Hematopoietic multipotent progenitor cell (in vitro differentiated cells): ENCODE data around the gene HAS3. TPM values are rescaled to one million over a fixed set of nuclear protein-coding genes. Genes with fewer than 3 reads are reported as not detected.
"Not testable (repeated sequence)": the region's sequence is repeated elsewhere in the genome, so short reads cannot be mapped to it uniquely, and the experiment has no call there.

Experiments
- DNase-seq, 3 donors: peaks; one replicate each; pipeline ENCODE4 v3.0.0-alpha.2; 2011 to 2015; ENCODE audit warnings: low read depth in 2 of 3, low spot score in 2 of 3
- total RNA-seq: library from RNA; depleted of rRNA; stranded (reverse); fragments of >200 nt; gene quantifications from one replicate; pipeline ENCODE4 v1.2.3, GENCODE V29; 2012

Gene HAS3
- total RNA-seq, 1 donor: 0.81 TPM

DNA sequence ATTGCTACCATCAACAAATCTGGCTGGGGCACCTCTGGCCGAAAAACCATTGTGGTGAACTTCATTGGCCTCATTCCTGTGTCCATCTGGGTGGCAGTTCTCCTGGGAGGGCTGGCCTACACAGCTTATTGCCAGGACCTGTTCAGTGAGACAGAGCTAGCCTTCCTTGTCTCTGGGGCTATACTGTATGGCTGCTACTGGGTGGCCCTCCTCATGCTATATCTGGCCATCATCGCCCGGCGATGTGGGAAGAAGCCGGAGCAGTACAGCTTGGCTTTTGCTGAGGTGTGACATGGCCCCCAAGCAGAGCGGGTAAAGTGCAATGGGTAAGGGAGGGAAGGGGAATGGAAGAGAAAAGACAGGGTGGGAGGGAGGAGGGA is 9.5 kb downstream of the HAS3 start:
- no peak for DNase-seq

DNA sequence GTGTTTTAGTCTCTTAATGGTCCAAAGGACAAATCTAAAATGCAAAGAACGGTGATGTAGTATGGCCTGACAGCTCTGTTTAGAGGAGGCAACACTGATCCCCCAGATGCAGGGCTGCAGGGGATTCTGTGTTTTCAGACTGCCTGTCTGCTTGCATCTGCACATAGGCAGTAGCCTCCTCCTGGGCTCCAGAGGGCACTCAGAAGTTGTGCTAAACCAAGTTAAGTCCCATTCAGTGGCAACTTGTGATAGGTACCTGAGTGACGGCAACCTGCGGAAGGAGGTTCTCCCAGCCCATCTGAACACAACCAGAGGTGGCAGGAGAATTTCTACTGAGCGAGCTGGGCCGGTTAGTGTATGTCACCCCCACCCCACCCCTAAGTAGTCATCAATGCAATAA is 9.9 kb downstream of the HAS3 start:
- DNase-seq: no peak

DNA sequence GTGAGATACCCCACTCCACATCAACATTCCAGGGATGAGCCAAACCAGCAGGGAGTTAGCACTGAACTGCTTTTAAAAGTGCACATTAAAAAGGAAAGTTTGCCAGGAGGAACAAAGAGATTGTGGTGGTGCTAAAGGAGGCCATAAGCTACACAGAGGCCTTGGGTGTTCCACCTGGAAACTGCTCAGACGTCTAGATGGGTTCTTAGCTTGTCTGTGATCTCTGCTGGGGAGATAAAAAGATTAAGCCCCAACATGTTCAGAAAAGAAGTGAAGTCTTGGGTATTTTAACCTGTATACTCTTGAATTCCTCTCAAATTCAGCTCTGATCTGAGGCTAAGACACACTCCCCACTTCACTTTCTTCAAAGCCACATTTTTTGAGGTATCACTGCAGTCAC is 10.4 kb downstream of the HAS3 start:
- DNase-seq: no peak

DNA sequence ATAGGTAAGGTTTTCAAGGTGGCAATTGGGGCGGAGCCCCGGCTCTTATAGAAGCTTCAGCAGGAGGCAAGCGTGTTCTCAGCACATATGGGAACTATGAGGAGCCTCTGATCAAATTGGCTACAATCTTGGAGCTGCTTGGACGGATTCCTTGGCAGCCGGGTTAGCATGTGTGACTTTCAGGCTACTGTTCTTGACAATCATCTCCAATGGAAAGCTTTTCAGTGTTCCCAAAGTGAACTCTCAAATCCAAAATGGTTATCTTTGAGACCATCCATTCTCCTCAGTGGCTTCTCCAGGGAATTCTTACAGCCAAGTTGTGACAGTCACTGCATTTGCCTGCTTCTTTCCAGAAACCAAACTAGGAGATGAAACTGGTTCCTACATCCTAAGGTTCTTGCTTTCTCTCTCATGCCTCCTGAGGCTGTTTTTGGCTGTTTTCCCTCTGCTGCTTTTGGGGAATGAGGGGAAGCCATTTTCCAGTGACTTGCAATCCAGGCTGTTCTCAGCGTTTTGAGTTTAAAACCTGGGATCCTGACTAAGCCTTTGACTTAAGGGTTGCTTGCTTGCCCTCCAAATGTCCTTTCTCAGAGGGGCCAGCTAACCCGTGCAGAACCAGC is 10.9 kb downstream of the HAS3 start:
- no peak for DNase-seq

DNA sequence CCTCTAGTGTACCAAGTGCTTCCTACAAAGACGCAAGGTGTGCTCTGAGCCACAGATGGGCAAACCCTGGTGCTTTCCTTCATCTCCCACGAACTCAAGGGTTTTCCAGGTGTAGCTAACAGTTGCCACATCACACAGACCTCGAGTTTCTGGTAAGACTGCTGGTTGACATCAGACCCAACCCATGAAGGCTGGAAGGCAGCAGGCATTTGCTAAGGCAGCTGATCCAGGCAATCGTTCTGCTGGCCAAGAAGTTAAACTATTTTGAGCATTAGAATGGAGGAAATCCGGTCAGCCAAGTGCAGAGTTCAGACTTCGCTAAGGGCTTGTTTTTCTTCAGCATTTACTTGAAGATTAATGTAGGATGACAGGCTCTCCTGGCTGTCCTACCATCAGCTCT is 11.5 kb downstream of the HAS3 start:
- no peak for DNase-seq

DNA sequence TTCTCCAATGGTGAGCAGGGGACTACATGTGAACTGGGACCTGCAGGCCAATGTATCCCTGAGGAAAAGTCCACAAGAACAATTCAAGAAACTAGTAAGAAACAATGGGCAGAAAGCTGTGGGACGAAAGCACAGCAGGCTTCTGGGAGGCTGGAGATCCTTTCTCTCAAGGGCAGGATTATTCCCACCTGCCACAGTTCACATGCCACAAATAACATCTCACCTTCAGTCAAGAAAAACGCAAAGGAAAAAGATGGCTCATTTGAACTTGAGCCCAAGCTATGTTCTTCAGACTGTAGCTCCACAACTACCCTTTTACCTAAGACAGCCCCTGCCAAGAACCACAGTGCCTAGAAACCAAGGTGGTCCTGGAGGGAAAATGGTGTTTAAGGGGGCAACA is 13.0 kb downstream of the HAS3 start:
- DNase-seq: no peak

DNA sequence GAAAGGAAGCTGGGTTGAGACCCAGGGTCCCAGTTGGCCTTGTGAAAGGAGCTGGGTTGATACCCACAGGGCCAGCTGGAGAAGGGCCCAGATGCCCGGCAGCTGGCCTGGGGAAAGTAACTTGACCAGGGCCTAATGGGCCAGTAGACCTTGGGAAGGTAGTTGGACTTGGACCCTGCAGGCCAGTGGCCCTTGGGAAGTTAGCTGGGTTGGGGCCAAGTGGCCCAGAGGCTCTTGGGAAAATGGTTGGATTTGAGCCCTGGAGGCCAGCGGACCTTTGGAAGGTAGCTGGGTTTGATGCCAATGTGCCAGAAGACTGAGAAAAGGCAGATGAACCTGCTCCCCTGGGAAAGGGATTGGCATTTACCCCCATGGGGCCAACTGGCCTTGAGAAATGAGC is 13.5 kb downstream of the HAS3 start:
- DNase-seq: no peak

DNA sequence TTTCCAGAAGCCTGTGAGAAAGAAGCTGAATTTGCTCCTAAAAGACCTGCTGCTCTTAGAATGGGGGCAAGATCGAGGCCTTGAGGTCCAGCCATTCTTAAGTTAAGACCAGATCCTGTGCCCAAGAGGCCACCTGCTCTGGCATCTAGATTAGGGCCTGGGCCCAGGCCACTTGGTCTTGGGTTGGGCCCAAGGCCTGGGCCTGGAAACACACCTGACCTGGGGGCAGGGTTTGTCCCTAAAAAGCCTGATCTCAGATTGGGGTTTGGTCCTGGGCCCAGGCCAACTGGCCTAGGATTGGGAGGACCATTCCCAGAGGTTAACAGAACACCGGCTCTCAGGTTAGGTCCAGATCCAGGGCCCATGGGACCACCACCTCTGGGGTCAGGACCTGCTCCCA is 14.1 kb downstream of the HAS3 start:
- no peak for DNase-seq

DNA sequence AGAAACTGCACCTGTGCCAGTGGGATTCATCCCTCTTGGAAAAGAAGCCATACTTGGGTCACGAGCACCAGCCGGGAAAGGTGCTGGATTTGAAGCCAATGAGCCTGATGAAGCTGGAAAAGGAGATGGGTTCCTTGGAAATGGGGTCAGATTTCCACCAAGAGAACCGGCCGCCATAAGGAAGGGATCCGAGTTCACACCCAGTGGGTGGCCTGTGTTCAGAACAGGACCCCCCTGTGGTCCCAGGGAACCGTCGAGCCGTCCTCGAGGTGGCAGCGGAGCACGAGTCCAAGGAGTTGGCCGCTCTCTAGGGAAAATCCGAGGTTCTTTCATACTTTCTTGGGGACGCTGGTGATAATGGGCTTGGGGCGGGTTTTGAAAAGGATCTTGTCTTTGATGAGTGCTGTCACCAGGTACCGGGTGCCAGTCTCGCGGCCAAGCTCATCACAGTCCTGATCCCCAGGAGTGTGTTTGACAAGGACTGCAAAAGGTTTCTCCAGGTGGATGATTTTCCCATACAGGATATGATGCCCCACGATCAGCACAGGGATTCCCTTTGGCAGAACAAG is 14.7 kb downstream of the HAS3 start:
- no peak for DNase-seq

DNA sequence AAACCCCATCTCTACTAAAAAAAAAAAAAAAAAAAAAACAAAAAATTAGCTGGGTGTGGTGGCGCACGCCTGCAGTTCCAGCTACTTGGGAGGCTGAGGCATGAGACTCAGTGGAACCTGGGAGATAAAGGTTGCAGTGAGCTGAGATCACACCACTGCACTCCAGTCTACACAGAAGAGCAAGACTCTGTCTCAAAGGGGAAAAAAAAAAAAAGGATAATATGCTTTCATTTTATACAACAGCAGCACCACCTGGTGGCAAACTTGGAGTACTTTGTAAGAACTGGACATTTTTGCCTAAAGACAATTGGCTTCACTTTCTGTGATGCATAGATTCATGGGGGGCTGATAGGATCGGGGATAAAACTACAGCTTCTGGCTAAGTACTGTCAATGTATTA is 18.5 kb downstream of the HAS3 start:
- DNase-seq: peak; percentile 42 to 93 (median 75)

DNA sequence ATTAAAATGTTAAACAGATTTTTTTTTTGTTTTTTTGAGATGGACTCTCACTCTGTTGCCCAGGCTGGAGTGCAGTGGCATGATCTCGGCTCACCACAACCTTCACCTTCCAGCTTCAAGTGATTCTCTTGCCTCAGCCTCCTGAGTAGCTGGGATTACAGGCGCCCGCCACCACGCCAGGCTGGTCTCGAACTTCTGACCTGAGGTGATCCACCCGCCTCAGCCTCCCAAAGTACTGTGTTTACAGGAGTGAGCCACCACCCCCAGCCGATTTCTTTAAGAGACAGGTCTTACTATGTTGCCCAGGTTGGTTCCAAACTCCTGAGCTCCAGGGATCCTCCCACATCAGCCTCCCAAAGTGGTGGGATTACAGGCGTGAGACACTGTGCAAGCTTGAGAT is 19.0 kb downstream of the HAS3 start:
- DNase-seq: not testable (repeated sequence)

DNA sequence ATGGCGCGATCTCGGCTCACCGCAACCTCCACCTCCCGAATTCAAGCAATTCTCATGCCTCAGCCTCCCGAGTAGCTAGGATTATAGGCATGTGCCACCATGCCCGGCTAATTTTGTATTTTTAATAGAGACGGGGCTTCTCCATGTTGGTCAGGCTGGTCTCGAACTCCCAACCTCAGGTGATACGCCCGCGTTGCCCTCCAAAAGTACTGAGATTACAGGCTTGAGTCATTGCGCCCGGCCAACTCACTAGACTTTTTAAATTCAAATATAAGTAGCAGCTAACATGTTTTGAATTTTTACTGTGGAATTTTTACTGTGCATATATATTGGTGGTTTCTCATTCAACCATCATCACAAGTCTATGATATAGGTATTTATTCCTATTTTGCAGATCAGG is 19.5 kb downstream of the HAS3 start:
- not testable (repeated sequence) for DNase-seq

DNA sequence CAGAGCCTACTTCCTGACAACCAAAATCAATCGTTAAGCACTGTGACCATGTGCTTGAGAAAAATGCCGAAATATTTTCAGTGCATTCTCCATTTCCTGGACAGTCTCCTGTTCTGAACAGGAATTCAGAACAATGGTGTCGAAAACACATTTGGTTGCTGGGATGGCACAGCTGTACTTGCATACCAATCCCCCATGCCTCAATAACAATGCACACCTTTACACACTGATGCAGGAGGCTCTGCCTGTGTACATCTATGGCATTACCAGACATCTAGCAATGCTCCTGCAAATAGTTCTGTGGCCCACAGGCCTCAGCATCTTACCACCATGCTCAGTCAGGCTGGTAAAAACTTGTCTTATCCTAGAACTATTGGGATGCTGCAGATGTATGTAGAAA is 20.8 kb downstream of the HAS3 start:
- no peak for DNase-seq

DNA sequence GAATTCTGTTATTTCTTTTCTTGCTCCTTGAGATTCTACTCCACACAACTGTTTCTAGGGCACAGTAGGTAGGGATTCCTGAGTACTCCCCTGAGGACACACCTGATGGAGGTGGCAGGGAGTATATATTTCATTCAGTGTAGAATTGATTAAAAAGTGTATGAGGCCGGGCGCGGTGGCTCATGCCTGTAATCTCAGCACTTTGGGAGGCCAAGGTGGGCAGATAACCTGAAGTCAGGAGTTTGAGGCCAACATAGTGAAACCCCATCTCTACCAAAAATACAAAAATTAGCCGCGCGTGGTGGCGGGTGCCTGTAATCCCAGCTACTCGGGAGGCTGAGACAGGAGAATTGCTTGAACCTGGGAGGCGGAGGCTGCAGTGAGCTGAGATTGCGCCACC is 21.3 kb downstream of the HAS3 start:
- not testable (repeated sequence) for DNase-seq

DNA sequence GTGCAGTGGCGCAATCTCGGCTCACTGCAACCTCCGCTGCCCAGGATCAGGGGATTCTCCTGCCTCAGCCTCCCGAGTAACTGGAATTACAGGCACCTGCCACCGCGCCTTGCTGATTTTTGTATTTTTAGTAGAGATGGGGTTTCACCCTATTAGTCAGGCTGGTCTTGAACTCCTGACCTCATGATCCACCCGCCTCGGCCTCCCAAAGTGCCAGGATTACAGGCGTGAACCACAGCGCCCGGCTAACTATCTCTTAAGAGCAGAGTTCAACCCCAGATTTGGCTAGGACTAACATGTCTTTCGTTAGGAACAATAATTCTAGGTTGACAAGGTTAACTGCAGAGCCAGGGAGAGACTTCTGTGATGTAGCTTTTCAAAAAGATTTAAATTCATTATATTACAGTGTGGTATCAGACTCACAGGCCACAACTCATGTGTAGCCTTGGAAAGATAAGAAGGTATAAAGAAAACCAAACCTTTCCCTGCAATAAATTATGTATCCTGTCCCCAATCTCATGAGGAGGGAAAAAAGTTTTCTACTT is 22.6 kb downstream of the HAS3 start:
- DNase-seq: no peak

DNA sequence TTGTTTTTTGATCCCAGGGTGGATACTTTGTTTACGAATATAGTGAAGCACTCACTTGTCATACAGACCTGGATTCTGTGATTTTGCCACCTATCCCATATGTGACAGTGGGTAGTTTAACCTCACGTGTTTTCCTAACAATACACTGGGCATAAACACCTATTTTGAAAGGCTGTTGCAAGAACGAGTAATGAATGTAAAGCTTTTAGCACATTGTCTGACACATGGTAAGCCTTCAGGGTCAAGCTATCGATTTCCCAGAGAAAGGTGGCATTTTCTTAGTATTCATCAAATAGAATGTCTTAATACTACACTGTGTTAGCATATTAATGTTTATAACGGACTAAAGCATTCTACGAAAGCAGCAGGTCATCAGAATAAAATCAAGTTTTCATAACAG is 25.0 kb downstream of the HAS3 start:
- DNase-seq: no peak

DNA sequence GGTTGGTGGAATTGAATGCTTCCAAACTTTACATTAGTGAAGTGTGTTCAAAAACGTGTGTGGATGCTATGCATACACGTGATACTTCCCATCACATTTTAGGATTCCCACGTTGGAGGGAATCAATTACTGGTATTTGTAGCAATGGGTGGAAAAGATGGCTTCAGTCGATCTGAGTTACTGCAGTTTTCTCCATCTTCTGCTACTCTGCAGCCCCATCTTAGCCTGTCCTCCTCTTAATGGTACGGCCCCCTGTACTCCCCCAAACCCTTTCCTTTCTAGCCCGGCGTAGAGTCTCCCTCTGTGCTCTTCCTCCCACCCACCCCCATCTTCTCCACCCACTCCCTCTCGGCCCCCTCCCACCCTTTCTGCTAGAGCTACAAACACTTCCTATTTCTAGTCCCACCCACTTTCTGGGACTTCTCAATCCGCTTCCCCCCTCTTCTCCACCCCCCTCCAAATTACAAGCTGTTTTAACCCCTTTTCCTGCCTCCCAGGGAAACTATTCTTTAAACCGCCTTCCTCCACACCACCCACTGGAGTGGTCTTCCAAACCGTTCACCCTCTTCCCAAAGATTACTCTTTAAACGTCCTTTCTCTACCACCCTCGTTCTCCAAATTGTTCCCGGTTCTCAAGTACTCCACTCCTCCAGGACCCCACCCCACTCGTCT is 25.9 kb downstream of the HAS3 start:
- DNase-seq: peak in 2 of 3 donors; percentile 59 to 66

DNA sequence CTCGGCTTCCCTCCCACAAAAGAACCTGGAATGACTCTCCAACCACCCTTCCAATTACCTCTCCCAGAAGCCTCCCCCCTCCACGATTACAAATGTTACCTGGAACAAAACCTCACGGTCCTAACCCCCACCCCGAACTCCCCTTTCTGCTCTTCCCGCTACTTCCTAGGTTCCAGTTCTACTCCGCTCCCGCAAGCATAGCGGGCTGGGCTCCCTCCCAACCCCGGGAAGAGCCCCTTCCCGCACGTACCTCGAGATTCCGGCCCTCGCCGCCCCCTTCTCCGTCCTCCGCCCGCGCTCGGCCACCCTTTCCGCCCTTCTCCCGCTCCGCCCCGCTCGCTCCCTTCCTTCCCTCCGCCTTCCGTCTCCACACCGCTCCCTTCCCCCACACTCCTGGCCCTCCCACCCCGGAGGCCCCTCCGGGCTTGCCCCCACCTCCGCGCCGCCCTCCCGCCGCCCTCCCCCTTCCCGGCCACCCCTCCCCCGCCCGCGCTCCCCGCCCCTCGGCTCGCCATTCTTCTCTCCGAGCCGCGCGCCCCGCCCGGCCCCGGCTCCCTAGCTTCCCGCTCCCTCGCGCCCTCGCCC is 26.5 kb downstream of the HAS3 start:
- peak in 2 of 3 donors; percentile 68 to 77 for DNase-seq

DNA sequence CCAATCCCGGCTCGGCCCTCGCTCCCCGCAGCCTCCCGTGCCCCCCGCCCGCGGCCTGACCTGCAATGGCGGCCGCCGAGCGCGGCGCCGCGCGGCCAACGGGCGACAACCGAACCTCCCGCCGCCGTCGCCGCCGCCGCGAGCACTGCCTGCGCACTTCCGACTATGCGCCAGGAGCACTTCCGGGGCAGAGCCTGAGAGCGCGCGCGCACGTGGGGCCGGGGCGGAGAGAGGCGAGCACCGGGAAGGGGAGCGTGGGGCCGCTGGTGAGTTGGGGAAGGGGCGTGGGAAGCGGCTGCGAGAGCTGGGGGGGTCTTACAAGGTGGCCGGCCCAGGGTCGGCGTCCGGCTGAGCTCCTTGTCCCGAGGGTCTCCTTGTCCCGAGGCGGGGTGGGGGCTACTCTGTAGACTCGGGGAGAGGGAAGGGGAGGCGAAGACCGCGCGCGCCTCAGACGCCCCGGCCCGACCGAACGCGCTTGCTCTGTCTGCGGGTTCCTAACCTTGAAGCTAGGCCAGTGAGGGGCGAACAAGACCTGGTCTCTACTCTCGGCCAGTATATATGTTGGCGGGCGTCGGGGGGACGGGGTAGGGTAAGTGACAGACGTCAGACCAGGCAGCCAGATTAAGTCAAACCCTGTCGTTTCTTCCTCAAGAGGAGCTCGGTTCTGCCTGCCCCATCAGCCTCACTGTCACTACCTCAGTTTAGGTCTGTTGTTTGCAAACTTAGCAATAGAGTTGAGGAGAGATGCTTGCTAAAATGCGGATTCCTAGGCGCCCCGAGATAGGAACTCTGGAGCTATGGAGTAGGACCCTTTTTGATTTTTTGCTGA is 27.2 kb downstream of the HAS3 start, which contains the start of the genes CHTF8 and UTP4:
Gene CHTF8 (minus strand): TSS at position 165 of the 829 bp plus-strand sequence. CDS start 11,130 bp downstream, outside the sequence.
Gene UTP4 (plus strand): TSS at position 226 of the 829 bp plus-strand sequence. CDS start 811 bp downstream, outside the sequence.
- peak; percentile 74 to 90 (median 90) for DNase-seq

DNA sequence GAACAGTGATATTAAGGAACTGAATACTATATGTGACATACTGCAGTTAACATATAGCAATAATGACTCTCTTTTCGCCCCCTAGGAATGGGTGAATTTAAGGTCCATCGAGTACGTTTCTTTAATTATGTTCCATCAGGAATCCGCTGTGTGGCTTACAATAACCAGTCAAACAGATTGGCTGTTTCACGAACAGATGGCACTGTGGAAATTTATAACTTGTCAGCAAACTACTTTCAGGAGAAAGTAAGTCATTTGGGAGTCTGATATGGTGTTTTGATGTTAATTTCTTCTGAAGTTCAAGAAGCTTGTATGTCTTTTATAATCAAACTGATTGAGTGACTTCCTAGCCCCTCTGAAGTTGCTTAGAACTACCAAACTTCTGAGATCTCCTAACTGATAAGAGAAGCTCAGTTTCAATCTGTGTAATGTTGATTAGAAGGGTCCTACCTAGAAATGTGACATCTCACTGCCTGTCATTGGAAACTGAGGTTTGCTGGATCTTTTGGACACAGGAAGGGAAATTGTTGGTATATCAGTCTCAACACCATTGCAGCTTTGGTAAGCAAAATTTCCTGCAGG is 28.0 kb downstream of the HAS3 start:
- DNase-seq: no peak
